Non-pigmented ciliary epithelial cell (primary cell): Measurements from ENCODE around the gene KIAA0040.

Experiments
- DNase-seq: peaks from one replicate; pipeline ENCODE4 v3.0.0-alpha.2; 2010; ENCODE audit warnings: low read depth

KIAA0040 gene

DNA sequence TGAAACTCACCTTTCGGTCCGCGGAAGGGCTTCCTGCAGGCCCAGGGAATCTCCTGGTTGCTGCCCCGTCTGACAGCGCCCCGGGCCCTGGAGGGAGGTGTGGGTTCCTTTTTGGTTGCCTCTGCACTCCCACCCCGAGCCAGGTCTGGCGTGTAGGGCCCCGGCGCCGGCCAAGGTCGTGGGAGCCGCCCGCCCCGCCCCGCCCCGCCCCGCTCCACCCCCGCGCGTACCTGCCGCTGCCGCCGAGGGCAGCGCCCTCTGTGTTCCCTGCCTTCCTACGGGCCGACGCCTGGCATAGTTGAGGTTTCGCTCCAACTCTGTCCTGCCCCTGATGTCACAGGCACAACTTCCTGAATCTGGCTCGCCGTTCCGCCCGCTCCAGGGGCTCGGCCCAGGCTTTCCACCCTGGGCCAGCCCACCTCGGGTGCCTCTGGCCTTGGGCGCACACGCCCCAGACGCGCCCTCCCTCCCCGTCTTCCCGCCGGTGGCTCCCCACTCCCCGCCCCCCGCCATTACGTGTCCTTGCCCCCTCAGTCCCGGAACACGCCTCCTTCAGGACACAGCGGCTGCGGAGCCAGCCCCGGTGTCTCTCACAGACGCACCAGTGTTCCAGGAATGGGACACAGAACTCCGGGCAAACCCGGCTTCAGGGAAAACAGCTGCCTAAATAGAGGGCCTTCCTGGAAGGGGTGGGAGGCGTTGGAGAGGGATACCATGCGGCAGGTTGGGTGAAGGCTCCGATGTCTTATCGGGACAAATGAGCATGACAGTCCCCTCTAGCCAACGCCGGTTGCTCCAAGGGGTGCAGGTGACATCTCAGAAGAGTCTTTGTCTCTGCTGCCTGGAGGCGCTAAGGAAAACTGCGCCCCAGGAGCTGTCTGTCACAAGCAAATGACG, at the start of gene KIAA0040:
Gene KIAA0040, minus strand, starts transcription at position 147 of the 897 bp plus-strand sequence. CDS start 31,763 bp downstream, outside the sequence.
- no peak for DNase-seq

DNA sequence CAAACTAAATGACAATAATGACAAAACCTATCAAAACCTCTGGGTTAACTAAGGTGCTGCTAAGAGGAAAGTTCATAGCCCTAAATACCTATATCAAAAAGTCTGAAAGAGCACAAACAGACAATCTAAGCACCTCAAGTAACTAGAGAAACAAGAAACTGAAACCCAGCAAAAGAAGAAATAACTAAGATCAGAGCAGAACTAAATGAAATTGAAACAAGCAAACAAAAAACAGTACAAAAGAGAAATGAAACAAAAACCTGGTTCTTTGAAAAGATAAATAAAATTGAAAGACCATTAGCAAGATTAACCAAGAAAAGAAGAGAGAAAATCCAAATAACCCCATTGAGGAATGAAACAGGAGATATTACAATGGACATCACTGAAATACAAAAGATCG, 44.8 kb upstream of the KIAA0040 start:
- DNase-seq = no peak

GRCh38 chr1:175234639-175235038, 42.1 kb upstream of the KIAA0040 start:
- DNase-seq = no peak

DNA sequence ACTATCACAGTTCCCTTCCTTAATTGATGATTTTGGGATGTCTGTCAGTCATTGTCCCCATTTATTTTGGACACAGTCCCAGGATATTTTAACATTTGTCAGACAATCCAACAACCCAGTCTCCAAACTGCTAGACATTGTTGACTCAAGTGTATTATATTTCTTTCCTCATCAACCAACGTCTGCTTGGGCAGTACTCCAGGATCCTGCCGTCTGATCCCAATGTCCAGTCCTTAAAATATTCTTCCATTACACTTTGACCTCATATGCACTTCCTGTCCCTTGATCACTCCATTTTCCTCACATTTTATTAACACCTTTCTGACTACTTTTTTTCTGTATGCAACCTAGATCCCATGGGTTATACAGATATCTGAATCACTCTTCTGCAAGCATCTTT, 39.8 kb upstream of the KIAA0040 start:
- DNase-seq = no peak

DNA sequence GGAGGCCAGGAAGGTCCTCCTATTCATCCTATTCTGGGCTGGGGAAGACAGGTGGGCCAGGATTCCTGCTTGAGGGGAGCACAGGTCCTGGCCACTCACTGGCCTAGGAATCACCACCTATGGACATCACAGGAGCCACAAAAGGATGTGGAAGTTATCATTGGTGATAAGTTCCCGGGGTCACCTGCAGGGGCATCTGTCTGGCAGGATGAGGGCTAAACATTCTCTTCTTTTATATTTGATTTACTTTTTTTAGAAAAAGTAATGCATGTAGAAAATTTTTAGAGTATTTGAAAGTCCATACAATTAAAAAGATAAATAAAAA, 33.2 kb upstream of the KIAA0040 start:
- DNase-seq = no peak

DNA sequence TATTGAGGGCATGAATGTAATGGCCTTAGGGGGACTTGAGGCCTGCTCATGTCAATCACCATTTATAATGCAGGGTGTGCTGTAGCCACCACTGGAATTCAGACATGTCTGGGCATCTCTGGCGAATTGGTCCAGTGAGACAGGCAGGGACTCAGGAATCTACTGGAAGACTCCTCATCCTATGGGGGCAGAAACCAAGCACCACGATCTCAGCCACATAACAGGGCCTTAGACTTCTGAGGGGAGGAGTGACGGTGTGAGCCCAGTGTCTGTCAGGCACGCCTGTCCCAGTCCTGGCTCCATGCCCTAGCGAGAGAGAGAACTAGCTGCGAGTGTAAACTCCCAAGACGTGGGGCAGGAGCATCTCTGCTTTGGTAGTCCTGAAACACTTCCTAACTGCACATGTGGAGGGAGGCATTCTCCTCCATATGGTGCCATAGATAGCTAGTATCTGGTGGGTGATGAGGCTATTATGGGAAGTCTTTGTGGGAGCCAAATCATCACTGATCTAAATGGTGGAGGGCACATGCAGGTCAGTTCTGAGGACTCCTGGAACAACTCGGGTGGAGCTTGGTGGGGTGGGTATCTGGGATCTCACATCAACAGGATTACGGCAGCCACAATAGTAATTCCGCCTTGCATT, 29.8 kb upstream of the KIAA0040 start:
- no peak for DNase-seq

- no peak for DNase-seq
Observed at GRCh38 chr1:175221557-175222175, 29.1 kb upstream of the KIAA0040 start.

GRCh38 chr1:175220853-175221556, 28.4 kb upstream of the KIAA0040 start:
- no peak for DNase-seq

- DNase-seq = no peak
Observed at GRCh38 chr1:175219774-175220173, 27.2 kb upstream of the KIAA0040 start.

GRCh38 chr1:175218786-175219434, 26.3 kb upstream of the KIAA0040 start:
- DNase-seq = no peak

GRCh38 chr1:175217721-175218531, 25.4 kb upstream of the KIAA0040 start:
- no peak for DNase-seq

DNA sequence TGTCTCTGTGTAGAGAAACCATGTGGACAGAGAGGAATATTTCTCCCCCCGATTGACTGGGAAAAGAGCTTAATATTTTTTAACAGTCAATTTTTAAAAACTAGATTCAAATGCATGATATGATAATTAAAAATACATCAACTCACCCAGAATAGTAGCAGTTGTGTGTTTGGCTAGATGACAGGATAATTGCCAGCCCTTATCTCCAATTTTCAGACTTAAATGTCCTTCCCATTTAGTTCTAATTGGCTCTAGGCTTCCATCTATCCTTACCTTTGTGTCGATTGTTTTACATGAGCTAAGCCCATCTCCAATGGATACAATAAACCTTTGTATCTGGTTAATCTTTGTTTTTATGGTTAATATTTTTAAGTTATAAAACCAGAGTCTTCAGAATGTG, 23.9 kb upstream of the KIAA0040 start:
- DNase-seq = no peak

DNA sequence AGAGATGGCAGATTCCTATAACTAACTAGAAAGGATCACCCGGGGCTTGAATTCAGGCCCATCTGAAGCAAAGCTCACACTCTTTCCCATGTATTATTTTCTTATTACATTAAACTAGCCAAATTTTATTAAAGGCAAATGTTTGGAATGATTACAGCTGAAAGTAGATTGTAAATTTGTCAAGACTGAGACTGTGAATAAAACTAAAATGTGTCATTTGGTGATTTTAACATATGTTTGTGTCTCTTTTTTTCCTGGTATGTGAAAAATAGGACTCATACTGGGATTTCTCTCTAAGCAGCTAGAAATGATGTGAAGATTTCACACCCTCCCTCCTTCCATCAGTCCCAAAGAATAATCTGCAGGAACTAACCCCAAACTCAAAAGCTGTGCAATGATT, 19.1 kb upstream of the KIAA0040 start:
- DNase-seq = no peak

- DNase-seq = no peak
Observed at GRCh38 chr1:175210744-175211143, 18.2 kb upstream of the KIAA0040 start.

GRCh38 chr1:175209493-175209921, 16.9 kb upstream of the KIAA0040 start:
- DNase-seq = no peak

DNA sequence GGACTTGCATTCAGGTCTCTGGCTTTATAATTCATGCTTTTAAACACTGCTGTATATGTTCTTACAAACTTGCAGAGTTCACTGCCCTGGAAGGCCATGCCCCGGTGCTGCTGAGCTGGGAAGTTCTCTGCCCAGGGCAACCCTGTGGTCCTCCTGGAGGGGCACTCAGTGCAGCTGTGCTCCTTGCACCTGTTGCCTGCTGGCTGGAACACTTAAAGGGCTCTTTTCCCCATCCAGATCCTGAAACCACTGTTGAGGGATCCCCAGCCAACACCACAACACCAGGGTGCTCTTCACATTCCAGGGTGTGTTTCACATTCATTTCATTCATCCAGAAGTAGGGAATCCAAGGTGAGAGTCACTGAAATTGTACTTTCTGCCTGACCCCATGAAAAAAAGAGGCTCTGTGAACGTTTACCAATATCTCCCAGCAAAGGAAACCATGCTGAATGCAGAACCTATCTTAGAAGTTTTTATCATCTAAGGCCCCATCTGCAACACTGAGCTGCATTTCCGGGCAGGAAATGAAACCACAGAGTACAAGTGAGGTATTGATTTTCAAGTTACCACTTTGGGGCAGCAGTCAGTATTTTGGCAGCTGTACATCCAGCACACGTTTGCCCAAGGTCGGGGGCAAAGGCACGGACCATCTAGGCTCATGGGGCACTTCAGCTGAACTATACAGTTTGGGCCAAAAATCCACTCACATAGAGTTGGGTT, 16.4 kb upstream of the KIAA0040 start:
- no peak for DNase-seq

DNA sequence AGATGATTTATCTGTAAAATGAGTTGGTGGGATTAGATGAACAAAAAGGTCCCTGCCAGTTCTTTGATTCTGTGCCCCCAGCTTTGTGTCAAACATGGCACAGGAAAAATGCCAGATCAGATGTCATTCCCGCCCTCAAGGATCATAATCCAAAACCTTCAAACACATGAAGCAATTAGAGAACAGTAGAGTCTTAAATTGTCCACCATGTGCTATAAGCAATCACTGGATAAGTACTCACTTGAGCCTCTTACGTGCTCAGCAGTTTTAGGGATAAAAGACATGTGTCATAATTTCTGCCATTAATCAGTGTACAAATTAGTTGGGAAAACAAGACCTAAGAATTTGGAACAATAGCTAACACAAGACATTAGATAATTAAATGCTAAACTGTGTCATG, 15.4 kb upstream of the KIAA0040 start:
- DNase-seq = no peak

- no peak for DNase-seq
Observed at GRCh38 chr1:175206687-175207086, 14.1 kb upstream of the KIAA0040 start.

DNA sequence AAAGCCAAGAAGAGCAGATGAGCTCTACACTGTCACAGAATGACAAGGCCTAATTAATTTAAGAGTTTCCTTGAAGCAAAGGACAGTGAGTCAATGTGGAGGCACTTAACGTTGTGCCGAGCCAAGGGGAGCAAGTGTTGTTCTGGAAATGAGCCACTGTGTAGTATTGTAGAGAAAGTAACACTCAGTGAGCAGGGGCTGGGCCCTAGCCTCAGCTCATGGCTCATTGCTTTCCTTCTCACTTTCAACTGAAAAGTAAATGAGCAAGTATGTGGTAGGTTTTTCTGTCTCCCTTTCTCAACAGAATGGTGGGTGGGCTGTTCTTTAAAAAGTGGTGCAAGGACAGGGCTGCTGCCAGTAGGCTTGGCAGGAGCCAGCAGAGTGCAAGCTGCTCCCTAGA, 11.8 kb upstream of the KIAA0040 start:
- no peak for DNase-seq

- no peak for DNase-seq
Observed at GRCh38 chr1:175203570-175204068, 11.0 kb upstream of the KIAA0040 start.
